ENCODE results near the gene ESR2. TPM values are rescaled to one million over a fixed set of nuclear protein-coding genes. Genes with fewer than 3 reads are reported as not detected.

Gene ESR2
- total RNA-seq, 6 experiments from 2014 or later, result not detected

GRCh38 chr14:64229489-64229888 lies 64.7 kb downstream of the ESR2 start:
- H3K27ac Mint-ChIP-seq, result no peak overlapping the region
- peaks cover 33% of the 10 kb centered on the region for H3K4me1 Mint-ChIP-seq (ENCODE audit: low read depth)
- H3K9me3 Mint-ChIP-seq, result no peaks in the 10 kb centered on the region
- no peak for DNase-seq
- H3K36me3 Mint-ChIP-seq (ENCODE audit: low read depth), result no peaks in the 10 kb centered on the region
- peaks cover 13% of the 10 kb centered on the region for H3K27me3 Mint-ChIP-seq (ENCODE audit: insufficient read depth)
- no peak for TF ChIP-seq CTCF (IDR thresholded peaks at IDR 0.05)
- no peak overlapping the region for H3K4me3 Mint-ChIP-seq

DNA sequence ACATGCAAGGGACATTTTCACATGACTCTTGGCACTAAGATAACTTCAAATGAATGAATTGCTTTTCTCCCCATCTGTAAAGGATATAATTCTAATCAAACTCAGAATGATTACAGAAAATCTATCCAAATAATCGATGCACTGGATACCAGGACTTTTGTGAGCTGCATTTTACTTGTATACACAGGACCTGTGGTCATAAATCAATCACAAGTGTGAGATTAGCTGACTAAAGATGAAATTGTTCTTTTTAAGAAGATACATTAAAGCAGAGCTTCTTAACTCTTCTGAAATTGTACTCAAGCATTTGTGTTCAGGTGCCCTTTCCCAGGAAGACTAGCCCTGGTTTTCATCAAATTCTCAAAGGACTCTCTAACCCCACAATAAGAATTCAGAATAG lies 66.3 kb downstream of the ESR2 start:
- Mint-ChIP-seq H3K27me3 (ENCODE audit: insufficient read depth) (peaks cover 7% of the 10 kb centered on the region), H3K36me3 (ENCODE audit: low read depth) (no peaks in the 10 kb centered on the region), H3K4me3 (no peak overlapping the region), H3K27ac (no peak overlapping the region), H3K4me1 (ENCODE audit: low read depth) (peaks cover 16% of the 10 kb centered on the region), H3K9me3 (no peaks in the 10 kb centered on the region)
- TF ChIP-seq CTCF (IDR thresholded peaks at IDR 0.05), result no peak
- no peak for DNase-seq

DNA sequence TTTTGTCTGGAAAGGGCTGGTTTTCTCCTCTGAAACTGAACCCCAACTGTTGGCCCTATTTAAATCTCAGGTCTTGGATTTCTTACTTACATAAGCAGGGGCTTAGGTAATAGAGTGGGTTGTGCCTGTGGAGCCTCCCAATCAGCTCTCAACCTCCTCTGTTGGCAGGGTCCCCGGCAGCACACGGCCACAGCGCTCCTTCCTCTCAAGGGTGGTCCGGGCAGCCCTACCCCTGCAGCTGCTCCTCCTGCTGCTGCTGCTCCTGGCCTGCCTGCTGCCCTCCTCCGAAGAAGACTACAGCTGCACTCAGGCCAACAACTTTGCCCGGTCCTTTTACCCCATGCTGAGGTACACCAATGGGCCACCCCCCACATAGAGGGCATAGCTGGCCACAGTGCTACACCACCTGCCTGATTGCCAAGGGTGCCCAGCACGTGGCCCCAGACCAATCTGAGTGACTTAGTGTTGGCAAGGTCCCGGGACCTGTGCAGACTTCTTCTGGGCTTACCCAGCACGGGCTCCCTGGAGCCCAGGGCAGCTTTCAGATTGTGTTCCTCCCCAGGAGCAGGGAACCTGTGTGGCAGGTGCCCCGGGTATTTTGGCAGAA lies 68.9 kb downstream of the ESR2 start:
- Mint-ChIP-seq H3K27ac (no peak overlapping the region), H3K4me3 (no peak overlapping the region), H3K9me3 (no peaks in the 10 kb centered on the region), H3K4me1 (ENCODE audit: low read depth) (no peaks in the 10 kb centered on the region), H3K27me3 (ENCODE audit: insufficient read depth) (peaks cover 7% of the 10 kb centered on the region), H3K36me3 (ENCODE audit: low read depth) (no peaks in the 10 kb centered on the region)
- DNase-seq, result no peak
- TF ChIP-seq CTCF (IDR thresholded peaks at IDR 0.05), result no peak

- TF ChIP-seq CTCF (IDR thresholded peaks at IDR 0.05), result no peak
- no peak for DNase-seq
- Mint-ChIP-seq H3K36me3 (ENCODE audit: low read depth) (no peaks in the 10 kb centered on the region), H3K4me3 (no peak overlapping the region), H3K27ac (no peak overlapping the region), H3K27me3 (ENCODE audit: insufficient read depth) (peaks cover 2% of the 10 kb centered on the region; the same call in 1 of the 2 replicates), H3K9me3 (no peaks in the 10 kb centered on the region), H3K4me1 (ENCODE audit: low read depth) (no peaks in the 10 kb centered on the region)
Observed at GRCh38 chr14:64221391-64222003, 72.7 kb downstream of the ESR2 start.

DNA sequence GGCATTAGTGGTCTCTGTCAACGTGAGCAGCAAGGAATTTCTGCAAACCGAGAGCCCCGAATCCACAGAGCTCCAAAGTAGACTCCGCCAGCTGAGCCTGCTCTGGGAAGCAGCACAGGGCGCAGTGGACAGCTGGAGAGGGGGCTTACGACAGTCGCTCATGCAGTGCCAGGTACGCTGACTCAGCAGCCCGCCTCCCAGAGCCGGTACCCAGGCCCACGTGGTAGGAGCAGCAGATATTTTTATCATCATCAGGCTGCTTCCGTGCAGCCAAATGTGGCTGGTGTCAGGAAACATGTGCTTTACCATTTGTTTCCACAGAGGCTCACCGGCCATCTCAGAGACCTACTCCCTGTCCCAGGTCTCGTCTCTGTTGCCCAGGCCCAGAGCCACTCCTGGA lies 73.7 kb downstream of the ESR2 start:
- Mint-ChIP-seq H3K9me3 (no peaks in the 10 kb centered on the region), H3K36me3 (ENCODE audit: low read depth) (no peaks in the 10 kb centered on the region), H3K4me1 (ENCODE audit: low read depth) (no peaks in the 10 kb centered on the region), H3K27me3 (ENCODE audit: insufficient read depth) (no peaks in the 10 kb centered on the region; the same call in 1 of the 2 replicates), H3K27ac (no peak overlapping the region), H3K4me3 (no peak overlapping the region)
- no peak for TF ChIP-seq CTCF (IDR thresholded peaks at IDR 0.05)
- DNase-seq, result no peak
